DOHH2 (cell line): ENCODE results near the gene RASL12.

Experiments
- H3F3A ChIP-seq: fragments of 200-600 bp; sonication (generic), shearing (Covaris generic); 2 replicates; pipeline ENCODE4 v1.6.0; 2016; ENCODE audit warnings: antibody characterized with exemption, mild to moderate bottlenecking; ENCODE audit not compliant: control insufficient read depth, insufficient read depth
- H3K27ac ChIP-seq: fragments of 200-600 bp; sonication (generic); 2 replicates; pipeline ENCODE4 v1.5.1; 2014; ENCODE audit warnings: low read depth, mild to moderate bottlenecking, low read length, moderate library complexity
- H3K27me3 ChIP-seq: fragments of 200-600 bp; sonication (generic); 2 replicates; pipeline ENCODE4 v1.6.1; 2014; ENCODE audit warnings: mild to moderate bottlenecking, low read length, mixed read lengths; ENCODE audit not compliant: control insufficient read depth
- H3K36me3 ChIP-seq: fragments of 200-600 bp; sonication (generic); 2 replicates; pipeline ENCODE4 v1.6.1; 2014; ENCODE audit warnings: mild to moderate bottlenecking, low read length, moderate library complexity, mixed read lengths; ENCODE audit not compliant: control insufficient read depth
- H3K4me1 ChIP-seq: fragments of 200-600 bp; sonication (generic); 2 replicates; pipeline ENCODE4 v1.6.1; 2014; ENCODE audit warnings: mild to moderate bottlenecking, low read length, mixed read lengths; ENCODE audit not compliant: control insufficient read depth
- H3K4me2 ChIP-seq: fragments of 200-600 bp; sonication (generic); 2 replicates; pipeline ENCODE4 v1.6.0; 2014; ENCODE audit warnings: mild to moderate bottlenecking, low read length, moderate library complexity
- H3K4me3 ChIP-seq: fragments of 200-600 bp; sonication (generic); 2 replicates; pipeline ENCODE4 v1.5.1; 2014; ENCODE audit warnings: mild to moderate bottlenecking, low read length, mixed read lengths
- H3K79me2 ChIP-seq: fragments of 200-600 bp; sonication (generic); 2 replicates; pipeline ENCODE4 v1.6.1; 2014; ENCODE audit warnings: mild to moderate bottlenecking, low read length, mixed read lengths; ENCODE audit not compliant: control insufficient read depth
- H3K9me2 ChIP-seq: fragments of 200-600 bp; sonication (generic); replicated peaks from 2 replicates; pipeline ENCODE4 v1.6.1; 2014; ENCODE audit warnings: mild to moderate bottlenecking, low read length, mixed read lengths; ENCODE audit not compliant: control insufficient read depth
- H3K9me3 ChIP-seq: fragments of 200-600 bp; sonication (generic); 2 replicates; pipeline ENCODE4 v1.6.1; 2014; ENCODE audit warnings: antibody characterized with exemption, low read length, mixed read lengths; ENCODE audit not compliant: control insufficient read depth, insufficient read depth
- H4K20me1 ChIP-seq: fragments of 200-600 bp; sonication (generic); 2 replicates; pipeline ENCODE4 v1.6.0; 2014; ENCODE audit warnings: low read depth, mild to moderate bottlenecking, antibody characterized with exemption, low read length, moderate library complexity; ENCODE audit not compliant: control insufficient read depth, insufficient read depth
- CTCF ChIP-seq: fragments of 200-600 bp; sonication (generic); IDR thresholded peaks from one replicate; pipeline ENCODE4 v1.5.1; 2014; ENCODE audit warnings: antibody characterized with exemption, mild to moderate bottlenecking, low read depth, low read length; ENCODE audit not compliant: poor library complexity, severe bottlenecking
- EZH2phosphoT487 ChIP-seq: fragments of 200-600 bp; sonication (generic); IDR thresholded peaks from 2 replicates; pipeline ENCODE4 v1.6.1; 2017; ENCODE audit warnings: borderline replicate concordance, mild to moderate bottlenecking, antibody characterized with exemption, low read length, moderate library complexity, mixed read lengths

RASL12 gene

GRCh38 chr15:65037309-65037708, 30.5 kb downstream of the RASL12 start:
- no peaks in the 10 kb centered on the region for H3K79me2 ChIP-seq
- TF ChIP-seq EZH2phosphoT487 (no peak), CTCF (no peak)
- no peaks in the 10 kb centered on the region for H3K9me2 ChIP-seq
- H3K4me1 ChIP-seq: peaks cover 16% of the 10 kb centered on the region
- no peaks in the 10 kb centered on the region for H4K20me1 ChIP-seq
- no peaks in the 10 kb centered on the region for H3K36me3 ChIP-seq
- H3K9me3 ChIP-seq: no peaks in the 10 kb centered on the region
- H3K27me3 ChIP-seq: peaks cover 14% of the 10 kb centered on the region
- H3F3A ChIP-seq: no peaks in the 10 kb centered on the region
- H3K4me3 ChIP-seq: no peak overlapping the region
- H3K4me2 ChIP-seq: no peak overlapping the region
- no peak overlapping the region for H3K27ac ChIP-seq

- Histone ChIP-seq H4K20me1 (no peaks in the 10 kb centered on the region), H3K9me3 (no peaks in the 10 kb centered on the region)
- TF ChIP-seq CTCF (no peak), EZH2phosphoT487 (no peak)
Measured at GRCh38 chr15:65034719-65035118, 33.1 kb downstream of the RASL12 start.

DNA sequence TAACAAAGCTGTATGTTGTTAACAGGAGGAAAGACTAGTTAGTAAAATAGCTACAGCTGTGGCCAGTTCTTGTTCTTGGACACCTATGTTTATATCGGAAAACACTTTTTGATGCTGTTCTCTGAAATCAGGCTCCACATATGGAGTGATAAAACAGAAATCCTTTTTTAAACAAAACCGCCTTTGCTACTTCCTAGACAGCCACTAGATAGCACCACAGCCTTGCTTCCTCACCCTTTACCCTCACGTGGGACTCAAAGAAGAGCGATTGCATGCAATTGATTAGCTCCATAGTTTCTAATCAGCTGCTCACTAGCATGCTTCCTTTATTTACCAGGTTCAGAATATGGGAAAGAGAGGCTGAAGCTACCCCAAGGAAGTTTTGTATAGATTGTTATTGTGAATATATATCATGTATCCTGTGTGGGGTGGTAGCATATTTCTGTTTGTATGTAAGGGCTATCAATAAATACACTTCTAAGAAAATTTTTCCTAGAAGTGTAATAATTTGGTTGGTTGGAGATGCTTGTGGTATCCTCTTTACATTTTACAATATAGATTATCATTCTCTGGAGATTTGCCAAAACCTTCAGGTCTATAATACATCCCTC, 34.0 kb downstream of the RASL12 start:
- Histone ChIP-seq H3K4me1 (peaks cover 16% of the 10 kb centered on the region), H3K9me3 (no peaks in the 10 kb centered on the region), H3K27me3 (peaks cover 17% of the 10 kb centered on the region), H3K79me2 (peaks cover 7% of the 10 kb centered on the region), H4K20me1 (no peaks in the 10 kb centered on the region), H3K4me2 (peak overlapping the region; percentile 52), H3F3A (no peaks in the 10 kb centered on the region), H3K36me3 (no peaks in the 10 kb centered on the region), H3K4me3 (peak overlapping the region; percentile 39), H3K27ac (no peak overlapping the region), H3K9me2 (no peaks in the 10 kb centered on the region)
- TF ChIP-seq EZH2phosphoT487 (no peak), CTCF (peak; percentile 37)

More at GRCh38 chr15:65034719-65035118, 33.1 kb downstream of the RASL12 start:
- no peak overlapping the region for H3K4me2 ChIP-seq
- H3K4me1 ChIP-seq: peaks cover 16% of the 10 kb centered on the region
- H3F3A ChIP-seq: no peaks in the 10 kb centered on the region
- H3K36me3 ChIP-seq: no peaks in the 10 kb centered on the region
- H3K9me2 ChIP-seq: no peaks in the 10 kb centered on the region
- no peaks in the 10 kb centered on the region for H3K79me2 ChIP-seq
- H3K27me3 ChIP-seq: peaks cover 17% of the 10 kb centered on the region
- no peak overlapping the region for H3K4me3 ChIP-seq
- H3K27ac ChIP-seq: no peak overlapping the region
